ENCODE data around the gene ANKDD1B.

The ANKDD1B gene

GRCh38 chr5:75663579-75664284 lies 52.5 kb downstream of the ANKDD1B start:
- DNase-seq, result peak; percentile 87

- no peak for DNase-seq
These were observed 53.7 kb downstream of the ANKDD1B start for GRCh38 chr5:75664979-75665378.

DNA sequence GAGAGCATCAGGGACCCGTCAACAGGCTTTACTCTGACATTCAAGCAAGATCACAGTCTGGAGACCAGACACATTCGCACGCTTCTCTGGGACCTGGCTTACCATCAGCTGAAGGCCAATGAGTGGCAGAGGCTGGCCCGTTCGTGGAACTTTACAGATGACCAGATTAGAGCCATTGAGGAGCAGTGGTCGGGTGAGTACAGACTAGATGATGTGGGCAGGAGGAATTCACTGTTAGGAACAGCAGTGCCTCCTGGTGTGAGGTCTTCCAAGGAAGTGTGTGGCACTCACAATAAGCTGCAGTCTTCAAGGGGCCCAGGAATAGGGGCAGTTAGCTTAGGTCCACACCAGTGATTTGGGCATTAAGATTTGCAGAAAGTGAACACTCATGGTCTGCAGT lies 55.5 kb downstream of the ANKDD1B start:
- DNase-seq, result no peak

DNA sequence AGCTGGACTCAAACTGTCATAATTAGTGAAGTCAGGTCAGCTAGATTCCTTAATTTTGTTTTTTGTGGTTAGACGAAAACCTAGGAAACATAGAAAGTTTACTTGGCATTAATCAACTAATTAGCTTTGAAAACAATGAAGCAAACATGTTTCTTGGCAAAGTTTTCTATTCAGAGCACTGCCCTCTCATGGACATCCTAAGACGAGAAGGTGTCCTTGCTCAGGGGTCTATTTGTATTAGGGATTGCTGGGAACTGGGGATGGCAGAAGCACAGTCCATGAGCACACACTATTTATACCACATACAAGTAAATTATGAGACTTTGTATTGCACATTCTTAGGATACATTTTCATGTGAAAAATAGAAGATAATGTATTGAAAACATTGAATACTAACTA lies 56.3 kb downstream of the ANKDD1B start:
- DNase-seq, result peak; percentile 6

GRCh38 chr5:75668445-75668844 lies 57.2 kb downstream of the ANKDD1B start:
- peak; percentile 35 for DNase-seq

DNA sequence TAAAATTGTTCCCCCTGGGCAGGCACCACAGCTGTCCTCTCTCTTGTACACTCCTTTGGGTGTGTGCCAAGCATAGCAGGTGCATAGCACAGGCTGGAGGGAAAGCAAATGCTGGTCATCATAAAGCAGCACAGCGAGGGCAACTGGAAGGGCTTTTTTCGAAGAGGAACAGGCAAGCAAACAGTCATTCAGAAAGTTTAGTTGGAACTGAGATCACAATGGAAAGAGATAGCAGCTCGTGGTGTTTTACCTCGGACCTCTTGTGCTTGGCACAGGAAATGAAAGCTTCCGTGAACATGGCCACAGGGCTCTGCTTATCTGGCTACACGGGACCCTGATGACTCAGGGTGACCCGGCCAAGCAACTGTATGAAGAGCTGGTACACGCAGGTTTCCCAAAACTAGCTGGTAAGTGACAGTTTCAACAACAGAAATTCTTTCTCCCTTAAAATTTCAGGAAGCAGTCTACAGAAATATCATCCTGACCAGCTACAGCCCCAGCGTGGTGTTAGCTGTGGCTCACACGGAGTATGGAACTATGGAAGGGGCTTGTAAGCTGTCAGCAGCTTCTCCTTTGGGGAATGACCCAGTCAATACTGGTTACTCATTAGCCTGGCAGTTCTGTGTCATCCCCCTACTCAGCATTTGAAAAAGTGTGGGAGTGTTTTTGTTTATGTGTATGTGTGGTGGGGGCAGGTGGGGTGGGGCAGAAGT lies 57.9 kb downstream of the ANKDD1B start:
- DNase-seq, result peak; percentile 91

- no peak for DNase-seq
These were observed 59.3 kb downstream of the ANKDD1B start for GRCh38 chr5:75670577-75670976.

DNA sequence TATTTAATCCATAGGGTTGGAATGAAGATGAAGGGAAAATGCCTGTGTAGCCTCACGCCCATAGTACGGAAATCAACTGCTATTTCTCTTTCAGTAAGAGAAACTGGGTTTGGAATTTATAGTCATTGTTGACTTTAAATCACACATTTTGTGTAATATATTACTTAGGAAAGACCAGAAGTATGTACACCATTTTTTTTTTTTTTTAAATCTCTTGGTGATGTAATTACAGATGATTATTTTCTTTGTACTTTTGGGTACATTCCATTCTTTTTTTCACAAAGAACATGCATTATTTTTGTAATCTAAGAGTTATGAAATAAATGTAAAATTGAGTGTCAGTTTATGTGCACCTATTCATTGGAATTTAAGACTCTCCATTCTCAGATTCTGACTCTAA lies 60.3 kb downstream of the ANKDD1B start:
- DNase-seq, result no peak

DNA sequence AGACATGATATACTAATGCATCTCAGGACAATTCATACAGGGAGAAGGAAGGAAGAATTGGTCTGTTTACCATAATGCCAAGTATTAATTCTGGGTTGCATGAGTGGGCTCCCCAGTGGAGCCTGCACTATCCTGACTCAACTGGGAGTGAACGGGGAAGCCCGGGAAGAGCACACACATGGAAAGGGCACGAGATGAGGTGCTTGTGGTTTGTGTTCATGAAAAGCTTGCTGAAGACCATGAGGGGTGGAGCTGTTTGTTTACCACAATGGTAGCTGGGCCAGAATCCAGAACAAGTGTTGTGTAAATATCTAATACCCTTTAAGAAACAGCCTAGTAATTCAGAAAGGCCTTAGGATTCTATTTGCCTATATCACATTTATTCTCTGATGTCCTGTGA lies 61.4 kb downstream of the ANKDD1B start:
- DNase-seq, result no peak

- no peak for DNase-seq
These were observed 64.5 kb downstream of the ANKDD1B start for GRCh38 chr5:75675783-75676182.

DNA sequence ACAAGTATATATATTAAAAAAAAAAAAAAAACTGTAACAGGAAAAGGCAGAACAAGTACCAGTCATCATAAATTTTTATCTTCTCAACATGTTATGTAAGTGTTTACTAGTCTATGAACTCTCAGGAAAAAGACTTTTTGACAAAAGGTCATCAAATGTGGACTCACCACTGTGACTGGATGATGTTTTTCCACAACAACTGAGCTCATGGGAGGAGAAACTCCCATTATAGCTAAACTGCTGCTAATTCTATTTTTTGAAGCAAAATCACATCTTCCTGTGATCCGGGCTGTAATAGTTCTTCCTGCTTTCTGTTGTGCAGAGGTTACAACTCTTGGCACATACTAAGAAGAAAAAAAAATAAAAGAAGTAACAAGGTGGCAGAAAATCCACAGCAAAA lies 66.4 kb downstream of the ANKDD1B start:
- DNase-seq, result no peak

DNA sequence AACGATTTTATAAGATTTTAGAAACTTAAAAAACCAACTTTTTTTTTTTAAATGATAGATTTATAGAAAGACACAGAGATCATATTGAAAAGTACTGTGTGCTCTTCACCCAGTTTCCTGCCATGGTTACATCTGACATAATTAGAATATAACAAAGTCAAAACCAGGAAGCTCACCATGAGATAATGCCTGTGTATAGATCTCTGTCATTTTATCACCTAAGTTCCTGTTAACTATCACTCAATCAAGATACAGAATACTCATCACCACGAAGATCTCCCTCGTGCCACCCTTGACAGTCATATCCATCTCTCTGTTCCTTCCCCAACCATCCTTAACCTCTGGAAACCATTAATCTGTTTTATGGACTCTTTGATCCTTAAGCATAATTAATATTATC lies 66.9 kb downstream of the ANKDD1B start:
- DNase-seq, result no peak

GRCh38 chr5:75681125-75681830 lies 70.0 kb downstream of the ANKDD1B start:
- peak; percentile 62 for DNase-seq

DNA sequence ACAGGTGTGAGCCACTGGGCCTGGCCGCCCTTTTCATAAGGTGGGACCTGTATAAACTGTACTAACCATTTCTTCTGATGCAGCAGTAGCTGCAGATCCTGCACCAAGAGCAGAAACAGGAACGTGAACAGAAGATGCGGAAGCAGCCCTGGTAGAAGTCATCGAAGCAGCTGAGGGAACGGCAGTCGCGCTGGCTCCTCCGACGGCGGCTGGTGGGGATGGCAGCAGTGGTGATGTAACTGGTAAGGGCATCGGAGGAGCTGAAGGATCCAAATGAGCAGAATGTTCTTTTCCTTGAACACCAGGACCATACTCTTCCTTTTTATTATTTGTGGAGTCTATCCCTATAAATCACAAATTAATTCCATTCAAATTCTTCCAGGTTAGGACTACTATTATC lies 73.9 kb downstream of the ANKDD1B start:
- no peak for DNase-seq

- no peak for DNase-seq
These were observed 75.2 kb downstream of the ANKDD1B start for GRCh38 chr5:75686480-75686879.

GRCh38 chr5:75690669-75691068 lies 79.4 kb downstream of the ANKDD1B start:
- DNase-seq, result no peak

DNA sequence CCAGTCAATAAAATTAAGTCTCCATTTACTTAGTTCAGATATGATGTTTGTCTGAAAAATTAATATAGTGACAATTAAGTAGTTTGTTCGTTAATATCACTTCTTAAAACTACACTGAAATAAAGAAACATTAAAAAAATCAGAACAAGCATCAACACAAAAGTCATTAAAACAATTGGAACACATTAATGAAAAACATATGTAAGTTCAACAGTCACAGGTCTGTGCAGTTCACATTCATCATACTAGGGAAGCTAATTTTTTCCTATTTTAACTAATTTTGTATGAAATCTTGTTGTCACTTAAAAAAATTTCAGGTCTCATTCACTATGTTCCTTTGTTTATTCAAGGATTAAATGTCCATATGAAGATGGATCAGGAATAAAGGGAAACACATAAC lies 83.5 kb downstream of the ANKDD1B start:
- DNase-seq, result no peak

DNA sequence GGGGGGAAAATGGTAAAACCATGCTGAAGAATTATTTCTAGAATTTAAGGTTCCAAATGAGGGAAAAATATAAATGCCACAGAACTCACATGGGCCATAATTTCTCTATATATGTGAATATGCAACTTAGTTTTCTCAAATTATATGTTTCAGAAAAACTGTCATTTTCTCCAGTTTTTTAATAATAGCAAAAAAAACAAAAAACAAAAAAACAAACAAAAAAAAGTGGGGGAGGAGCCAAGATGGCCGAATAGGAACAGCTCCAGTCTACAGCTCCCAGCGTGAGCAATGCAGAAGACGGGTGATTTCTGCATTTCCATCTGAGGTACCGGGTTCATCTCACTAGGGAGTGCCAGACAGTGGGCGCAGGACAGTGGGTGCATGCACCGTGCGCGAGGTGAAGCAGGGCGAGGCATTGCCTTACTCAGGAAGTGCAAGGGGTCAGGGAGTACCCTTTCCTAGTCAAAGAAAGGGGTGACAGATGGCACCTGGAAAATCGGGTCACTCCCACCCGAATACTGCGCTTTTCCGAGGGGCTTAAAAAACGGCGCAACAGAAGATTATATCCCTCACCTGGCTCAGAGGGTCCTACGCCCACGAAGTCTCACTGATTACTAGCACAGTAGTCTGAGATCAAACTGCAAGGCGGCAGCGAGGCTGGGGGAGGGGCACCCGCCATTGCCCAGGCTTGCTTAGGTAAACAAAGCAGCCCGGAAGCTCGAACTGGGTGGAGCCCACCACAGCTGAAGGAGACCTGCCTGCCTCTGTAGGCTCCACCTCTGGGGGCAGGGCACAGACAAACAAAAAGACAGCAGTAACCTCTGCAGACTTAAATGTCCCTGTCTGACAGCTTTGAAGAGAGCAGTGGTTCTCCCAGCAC lies 84.5 kb downstream of the ANKDD1B start:
- peak; percentile 11 for DNase-seq

- DNase-seq, result no peak
These were observed 90.6 kb downstream of the ANKDD1B start for GRCh38 chr5:75701856-75702255.

GRCh38 chr5:75706016-75706415 lies 94.8 kb downstream of the ANKDD1B start:
- no peak for DNase-seq

GRCh38 chr5:75706775-75707174 lies 95.5 kb downstream of the ANKDD1B start:
- no peak for DNase-seq

- DNase-seq, result no peak
These were observed 96.8 kb downstream of the ANKDD1B start for GRCh38 chr5:75707911-75708509.

DNA sequence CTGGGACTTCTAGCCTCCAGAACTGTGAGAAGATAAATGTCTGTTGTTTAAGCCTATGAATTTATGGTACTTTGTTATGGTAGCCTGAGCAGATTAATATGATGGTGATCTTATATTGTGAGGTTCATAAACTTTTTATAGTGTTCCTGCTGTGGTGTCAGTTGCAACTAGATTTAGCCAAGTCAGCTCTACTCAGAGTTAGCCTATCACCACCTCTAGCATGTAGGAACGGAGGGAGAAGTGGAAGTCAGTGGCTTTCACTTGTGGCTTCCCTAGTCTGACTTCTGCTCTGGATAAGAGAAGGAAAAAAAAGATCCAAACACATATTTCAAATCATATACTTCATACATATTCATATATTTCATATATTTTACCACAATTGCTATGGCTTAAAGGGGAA lies 99.4 kb downstream of the ANKDD1B start:
- DNase-seq, result no peak
